HepG2 (cell line): ENCODE results near the gene ING1. TPM values are rescaled to one million over a fixed set of nuclear protein-coding genes. Genes with fewer than 3 reads are reported as not detected.

ENCODE experiments used
- NCOA1 ChIP-seq: sonication (generic); formaldehyde crosslinking; IDR thresholded peaks from 2 replicates; pipeline ENCODE4 v1.9.0; 2021; ENCODE audit warnings: missing genetic modification reagents
- TFE3 ChIP-seq: IDR thresholded peaks from 2 replicates; pipeline ENCODE4 v1.6.1; 2016
- ZNF503 ChIP-seq: sonication (generic); formaldehyde crosslinking; IDR thresholded peaks from 2 replicates; pipeline ENCODE4 v1.4.0; 2020; ENCODE audit warnings: missing genetic modification reagents
- polyA plus RNA-seq, 8 experiments: library from polyadenylated mRNA; depleted of rRNA in 3 of 8; stranded (reverse) in 7 of 8; unstranded in 1 of 8; fragments of >200 nt; fragmentation: Illumina TruSeq in 4 of 8; extraction: Trizol in 4 of 8; gene quantifications; 2 replicates each; pipeline versions ENCODE4 v1.2.1 to v1.2.3, GENCODE V29; 2011 to 2016; ENCODE audit warnings: low read depth in 4 of 8, missing spikeins in 1 of 8, mixed read lengths in 1 of 8; ENCODE audit not compliant: insufficient read depth in 1 of 8
- total RNA-seq, 5 experiments: library from RNA; depleted of rRNA; stranded (reverse); fragments of >200 nt; fragmentation: Illumina TruSeq; extraction: Trizol; gene quantifications; 2 replicates each; pipeline ENCODE4 v1.2.3, GENCODE V29; 2016; ENCODE audit warnings: low read depth in 1 of 5
- TF ChIP-seq, protein P1 (sequence below): sonication (generic); formaldehyde crosslinking; IDR thresholded peaks from 2 replicates; pipeline ENCODE4 v1.4.0; 2020; ENCODE audit warnings: missing genetic modification reagents

The ING1 gene
- total and polyA plus RNA-seq, 2 of the 13 experiments (the other 11 are each of a cell fraction or from before 2014, with no cell fraction given) = 8.1 to 16.1 TPM

DNA sequence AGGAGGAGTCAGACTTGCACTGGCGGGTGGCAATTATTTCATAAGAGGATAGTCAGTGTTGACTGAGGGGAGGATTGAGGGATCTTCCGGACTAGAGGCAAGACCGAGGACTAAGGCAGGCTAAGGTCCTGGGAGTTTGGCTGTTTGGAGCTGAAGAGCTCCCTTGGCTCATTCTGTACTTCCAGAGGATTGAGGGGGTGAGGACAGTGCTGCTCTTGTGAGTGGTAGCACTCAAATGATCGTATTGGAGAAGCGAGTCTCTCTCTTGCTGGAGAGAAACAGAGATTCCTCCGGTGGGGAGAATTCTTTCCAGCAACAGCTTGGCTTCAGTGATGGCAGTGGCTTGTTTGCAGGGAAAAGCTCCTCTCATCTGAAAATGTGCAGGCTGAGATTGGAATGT, 47.1 kb downstream of the ING1 start (continued):
- no peak for TF ChIP-seq TFE3 (CRISPR knock-in tag)
- TF ChIP-seq, protein P1, sequence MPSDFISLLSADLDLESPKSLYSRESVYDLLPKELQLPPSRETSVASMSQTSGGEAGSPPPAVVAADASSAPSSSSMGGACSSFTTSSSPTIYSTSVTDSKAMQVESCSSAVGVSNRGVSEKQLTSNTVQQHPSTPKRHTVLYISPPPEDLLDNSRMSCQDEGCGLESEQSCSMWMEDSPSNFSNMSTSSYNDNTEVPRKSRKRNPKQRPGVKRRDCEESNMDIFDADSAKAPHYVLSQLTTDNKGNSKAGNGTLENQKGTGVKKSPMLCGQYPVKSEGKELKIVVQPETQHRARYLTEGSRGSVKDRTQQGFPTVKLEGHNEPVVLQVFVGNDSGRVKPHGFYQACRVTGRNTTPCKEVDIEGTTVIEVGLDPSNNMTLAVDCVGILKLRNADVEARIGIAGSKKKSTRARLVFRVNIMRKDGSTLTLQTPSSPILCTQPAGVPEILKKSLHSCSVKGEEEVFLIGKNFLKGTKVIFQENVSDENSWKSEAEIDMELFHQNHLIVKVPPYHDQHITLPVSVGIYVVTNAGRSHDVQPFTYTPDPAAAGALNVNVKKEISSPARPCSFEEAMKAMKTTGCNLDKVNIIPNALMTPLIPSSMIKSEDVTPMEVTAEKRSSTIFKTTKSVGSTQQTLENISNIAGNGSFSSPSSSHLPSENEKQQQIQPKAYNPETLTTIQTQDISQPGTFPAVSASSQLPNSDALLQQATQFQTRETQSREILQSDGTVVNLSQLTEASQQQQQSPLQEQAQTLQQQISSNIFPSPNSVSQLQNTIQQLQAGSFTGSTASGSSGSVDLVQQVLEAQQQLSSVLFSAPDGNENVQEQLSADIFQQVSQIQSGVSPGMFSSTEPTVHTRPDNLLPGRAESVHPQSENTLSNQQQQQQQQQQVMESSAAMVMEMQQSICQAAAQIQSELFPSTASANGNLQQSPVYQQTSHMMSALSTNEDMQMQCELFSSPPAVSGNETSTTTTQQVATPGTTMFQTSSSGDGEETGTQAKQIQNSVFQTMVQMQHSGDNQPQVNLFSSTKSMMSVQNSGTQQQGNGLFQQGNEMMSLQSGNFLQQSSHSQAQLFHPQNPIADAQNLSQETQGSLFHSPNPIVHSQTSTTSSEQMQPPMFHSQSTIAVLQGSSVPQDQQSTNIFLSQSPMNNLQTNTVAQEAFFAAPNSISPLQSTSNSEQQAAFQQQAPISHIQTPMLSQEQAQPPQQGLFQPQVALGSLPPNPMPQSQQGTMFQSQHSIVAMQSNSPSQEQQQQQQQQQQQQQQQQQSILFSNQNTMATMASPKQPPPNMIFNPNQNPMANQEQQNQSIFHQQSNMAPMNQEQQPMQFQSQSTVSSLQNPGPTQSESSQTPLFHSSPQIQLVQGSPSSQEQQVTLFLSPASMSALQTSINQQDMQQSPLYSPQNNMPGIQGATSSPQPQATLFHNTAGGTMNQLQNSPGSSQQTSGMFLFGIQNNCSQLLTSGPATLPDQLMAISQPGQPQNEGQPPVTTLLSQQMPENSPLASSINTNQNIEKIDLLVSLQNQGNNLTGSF (CRISPR knock-in tag) = no peak
- no peak for TF ChIP-seq NCOA1 (CRISPR knock-in tag)
- TF ChIP-seq ZNF503 = no peak
